SK-N-DZ (cell line): Measurements from ENCODE around the gene CCDC88C.
A peak's percentile ranks its signal among the peaks of the same experiment; 100 is the strongest.
"Not testable (repeated sequence)": the region's sequence is repeated elsewhere in the genome, so short reads cannot be mapped to it uniquely, and the experiment has no call there.

ENCODE experiments used
- DNase-seq: peaks from one replicate; pipeline ENCODE4 v3.0.0-alpha.2; 2015; ENCODE audit warnings: low spot score

Gene CCDC88C

GRCh38 chr14:91269076-91269991 lies 148.3 kb downstream of the CCDC88C start:
- DNase-seq, result no peak

DNA sequence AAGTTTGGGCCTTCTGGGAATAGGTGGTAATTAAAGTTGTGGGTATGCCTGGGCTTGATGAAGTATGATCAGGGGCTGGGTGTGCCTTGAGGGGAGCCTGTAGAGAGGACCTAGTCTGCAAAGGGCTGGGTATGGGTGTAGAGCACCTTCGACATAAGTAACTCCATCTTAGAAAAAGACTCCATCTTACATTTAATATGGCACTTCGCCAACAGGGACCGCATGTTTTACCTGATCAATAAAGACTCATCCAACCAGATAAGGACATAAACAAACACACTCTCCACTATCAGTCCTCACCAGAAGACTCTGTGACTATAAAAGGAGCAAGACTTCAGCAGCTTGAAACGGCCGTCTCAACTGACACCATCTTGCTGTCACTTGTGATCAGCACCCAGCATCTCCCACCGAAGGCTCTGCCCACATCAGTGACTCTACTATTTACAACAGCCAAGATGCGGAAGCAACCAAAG lies 149.6 kb downstream of the CCDC88C start:
- DNase-seq, result no peak

GRCh38 chr14:91266276-91266675 lies 151.3 kb downstream of the CCDC88C start:
- DNase-seq, result not testable (repeated sequence)

DNA sequence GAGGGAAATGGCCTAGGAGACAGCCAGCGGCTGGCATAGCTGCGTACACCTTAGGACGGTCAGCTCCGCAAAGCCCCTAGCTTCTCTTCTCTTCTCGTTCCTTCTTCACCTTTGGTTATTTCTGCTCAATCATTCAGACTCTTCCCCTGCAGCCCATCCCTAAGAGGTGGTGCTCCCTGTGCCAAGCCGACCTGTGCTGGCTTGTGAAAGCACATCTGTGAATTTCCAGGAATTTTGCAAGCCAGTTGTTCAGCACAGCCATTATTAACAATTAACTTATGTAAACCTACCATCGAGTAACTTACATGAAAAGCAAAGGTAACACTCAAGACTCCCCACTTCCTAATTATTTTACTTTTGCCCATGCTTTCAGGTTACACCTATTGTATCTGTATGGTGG lies 152.2 kb downstream of the CCDC88C start:
- no peak for DNase-seq

DNA sequence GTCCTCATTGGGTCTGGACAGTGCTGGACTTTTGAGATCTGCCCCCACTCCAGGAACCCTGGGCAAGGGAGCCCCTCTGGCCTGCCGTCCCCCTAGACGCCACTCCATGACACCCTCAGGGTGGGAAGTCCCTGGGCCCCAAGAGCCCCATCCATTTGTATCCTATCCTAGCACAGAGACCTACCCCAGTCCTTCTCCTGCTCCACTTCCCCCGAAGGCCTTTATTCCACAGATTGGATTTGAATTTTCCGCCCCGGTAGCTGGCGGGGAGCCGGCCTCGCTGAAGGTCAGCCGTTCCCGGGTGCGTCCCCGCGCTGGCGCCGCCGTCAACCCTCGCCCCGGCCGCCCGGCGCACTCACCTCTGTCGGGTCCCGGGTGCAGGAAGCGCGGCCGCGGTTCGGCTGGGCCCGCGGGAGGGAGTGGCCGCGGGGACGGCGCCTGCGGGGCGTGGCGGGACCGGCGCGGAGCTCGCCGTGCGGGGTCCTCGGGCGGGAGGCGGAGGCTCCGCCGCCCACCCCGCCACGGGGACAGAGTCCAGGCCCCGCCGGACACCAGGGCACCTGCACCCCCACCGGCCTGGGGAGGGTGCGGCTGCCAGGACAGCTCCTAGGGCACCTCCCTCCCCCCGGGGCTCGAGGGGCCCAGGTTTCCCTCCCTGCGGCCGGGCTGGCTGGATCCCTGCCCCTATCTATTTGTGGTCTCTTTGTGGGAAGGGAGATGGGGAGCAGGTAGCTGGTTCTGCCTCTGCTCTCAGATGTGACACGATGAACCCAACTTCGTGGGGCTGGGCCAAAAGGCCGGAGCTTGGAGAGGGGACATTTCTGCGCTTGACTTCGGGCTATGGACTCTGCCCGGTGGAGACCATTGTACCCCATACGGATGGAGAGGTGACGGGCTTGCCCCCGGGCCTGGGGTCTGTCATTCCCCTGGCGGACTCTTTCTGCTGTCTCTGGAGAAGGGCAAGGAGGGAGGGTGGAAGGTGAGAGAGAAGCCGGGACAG lies 153.2 kb downstream of the CCDC88C start:
- no peak for DNase-seq

GRCh38 chr14:91263329-91263728 lies 154.3 kb downstream of the CCDC88C start:
- no peak for DNase-seq

DNA sequence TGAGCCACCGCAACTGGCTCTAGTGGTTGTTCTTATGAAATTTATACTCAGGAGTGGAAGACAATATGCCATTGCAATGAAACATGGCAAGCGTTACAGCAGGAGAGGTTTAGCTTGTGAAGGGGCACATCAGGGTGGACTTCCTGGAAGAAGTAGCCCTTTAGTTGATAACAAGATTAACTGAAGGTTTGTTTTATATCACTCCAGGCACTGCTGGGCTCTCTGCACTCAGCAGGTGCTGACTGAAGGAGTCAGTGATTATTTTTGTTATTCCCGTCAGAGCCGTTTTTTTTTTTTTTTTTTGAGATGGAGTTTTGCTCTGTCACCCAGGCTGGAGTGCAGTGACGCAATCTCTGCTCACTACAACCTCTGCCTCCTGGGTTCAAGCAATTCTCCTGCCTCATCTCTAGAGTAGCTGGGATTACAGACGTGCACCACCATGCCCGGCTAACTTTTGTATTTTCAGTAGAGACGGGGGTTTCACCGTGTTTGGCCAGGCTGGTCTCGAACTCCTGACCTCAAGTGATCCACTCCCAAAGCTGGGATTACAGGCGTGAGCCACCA lies 155.6 kb downstream of the CCDC88C start:
- no peak for DNase-seq

DNA sequence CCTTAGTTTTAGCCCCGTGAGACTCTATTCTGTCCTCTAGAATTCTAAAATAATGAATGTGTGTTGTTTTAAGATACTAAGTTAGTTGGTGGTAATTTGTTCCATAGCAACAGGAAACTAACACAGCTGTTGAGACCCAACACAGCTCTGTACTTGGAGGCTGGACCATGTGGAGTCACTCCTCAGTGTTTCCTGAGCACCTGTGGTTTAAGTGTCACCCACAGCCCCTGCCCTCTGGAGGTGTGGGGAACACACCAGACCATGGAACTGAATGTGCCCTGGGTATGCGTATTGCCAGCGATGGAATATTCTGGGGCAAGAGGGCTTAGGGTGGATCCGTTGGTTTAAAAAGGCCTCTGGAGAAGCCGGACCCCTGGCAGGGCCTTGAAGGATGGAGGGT lies 156.5 kb downstream of the CCDC88C start:
- DNase-seq, result no peak

DNA sequence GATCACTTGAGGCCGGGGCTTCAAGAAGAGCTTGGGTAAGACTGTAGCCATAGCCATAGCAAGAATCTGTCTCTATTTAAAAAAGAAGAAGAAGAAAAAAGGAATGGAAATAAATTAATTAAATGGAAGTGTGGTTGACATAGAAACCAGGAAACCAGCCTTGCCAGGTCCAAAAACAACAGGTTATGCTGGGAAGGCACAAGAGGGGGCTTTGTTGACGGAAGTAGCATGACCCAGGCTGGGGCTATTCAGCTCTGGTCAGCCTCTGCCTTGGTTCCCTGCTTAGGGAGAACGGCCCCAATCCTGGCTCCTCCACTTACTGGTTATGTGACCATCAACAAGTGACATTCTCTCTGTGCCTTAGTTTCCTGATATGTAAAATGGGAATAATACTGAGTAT lies 158.7 kb downstream of the CCDC88C start:
- DNase-seq, result no peak

DNA sequence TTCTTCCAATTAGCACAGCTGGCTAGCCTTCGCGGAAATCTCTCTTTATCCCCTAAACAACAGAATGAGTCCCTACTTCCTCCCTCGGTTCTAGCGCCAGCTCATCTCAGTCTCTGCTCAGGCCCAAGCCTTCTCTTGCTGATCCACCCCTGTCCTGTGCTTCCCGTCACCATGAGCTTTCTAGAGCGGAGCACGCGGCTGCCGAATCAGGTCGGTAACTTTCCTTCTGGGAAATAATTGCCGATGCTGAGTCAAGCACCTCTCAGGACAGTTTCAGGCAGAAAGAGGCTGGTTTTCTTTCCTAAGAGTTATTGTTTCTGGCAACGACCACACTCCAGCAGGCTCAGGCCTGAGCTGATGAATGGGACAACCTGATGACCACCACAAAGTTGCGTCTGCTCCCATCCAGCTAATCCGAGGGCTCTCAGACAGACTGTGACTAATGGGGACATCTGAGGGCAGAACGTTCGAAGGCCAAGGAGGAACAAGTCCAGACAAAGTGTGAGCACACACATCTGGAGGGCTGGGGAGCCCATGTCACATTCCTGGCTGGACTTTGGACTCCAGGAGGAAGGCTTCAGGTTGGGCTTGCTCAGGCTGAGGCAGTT lies 159.5 kb downstream of the CCDC88C start:
- no peak for DNase-seq

GRCh38 chr14:91257328-91258010 lies 160.2 kb downstream of the CCDC88C start:
- DNase-seq, result peak; percentile 56

DNA sequence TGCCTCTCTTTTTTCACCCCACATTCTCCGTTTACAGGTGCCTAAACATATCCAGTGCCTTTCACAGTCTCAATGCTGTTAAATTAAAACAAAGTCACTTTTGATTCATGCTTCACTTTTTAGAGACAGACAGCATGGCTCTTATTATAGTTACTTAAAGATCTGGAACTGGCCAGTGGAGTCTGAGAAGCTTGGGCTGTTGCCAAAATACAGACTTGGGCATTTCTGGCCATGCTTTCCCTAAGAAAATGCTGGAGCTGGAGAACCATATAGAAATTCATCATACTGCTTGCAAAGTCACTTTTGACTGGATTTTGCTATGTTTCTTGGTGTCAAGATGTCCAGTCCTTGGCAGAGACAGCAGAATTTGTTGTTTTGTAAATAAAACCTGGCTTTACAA lies 161.0 kb downstream of the CCDC88C start:
- DNase-seq, result no peak

GRCh38 chr14:91255026-91255695 lies 162.5 kb downstream of the CCDC88C start:
- DNase-seq, result no peak

DNA sequence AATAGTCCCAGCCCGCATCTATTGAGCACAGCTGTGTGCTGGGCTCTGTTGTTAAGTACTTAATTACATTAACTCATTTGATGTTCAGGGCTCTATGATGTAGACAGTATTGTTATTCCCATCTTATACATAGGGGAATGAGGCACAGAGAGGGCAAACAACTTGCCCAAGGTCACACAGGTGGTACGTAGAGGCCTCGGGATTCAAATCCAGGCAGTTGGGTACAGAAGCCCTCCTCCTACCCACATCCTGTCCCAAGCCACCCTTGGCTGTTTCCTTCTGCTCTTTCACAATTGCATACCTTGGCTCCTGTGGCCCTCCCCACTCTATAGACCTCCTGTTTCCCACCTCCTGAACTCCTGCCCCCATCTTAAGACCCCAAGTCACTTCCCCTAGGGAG lies 163.2 kb downstream of the CCDC88C start:
- no peak for DNase-seq

- no peak for DNase-seq
Observed at GRCh38 chr14:91253795-91254323, 163.8 kb downstream of the CCDC88C start.

- no peak for DNase-seq
Observed at GRCh38 chr14:91252871-91253794, 164.5 kb downstream of the CCDC88C start.

DNA sequence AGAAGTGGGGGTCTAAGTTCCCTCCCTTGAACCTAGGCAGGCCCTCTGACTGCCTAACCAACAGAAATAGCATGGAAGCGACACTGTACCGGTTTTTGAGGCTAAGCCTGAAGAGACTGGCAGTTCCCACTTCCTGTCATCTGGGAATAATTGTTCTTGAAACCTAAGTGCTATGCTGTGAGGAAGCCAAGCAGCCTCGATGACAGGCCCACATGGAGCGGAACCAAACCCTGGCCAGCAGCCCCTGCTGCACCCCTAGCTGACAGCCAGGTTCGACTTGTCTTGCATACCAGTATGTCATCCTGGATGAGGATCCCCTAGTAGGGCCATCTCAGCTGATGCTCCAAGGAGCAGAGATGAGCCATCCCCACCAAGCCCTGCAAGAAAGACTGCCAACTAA lies 166.7 kb downstream of the CCDC88C start:
- no peak for DNase-seq

DNA sequence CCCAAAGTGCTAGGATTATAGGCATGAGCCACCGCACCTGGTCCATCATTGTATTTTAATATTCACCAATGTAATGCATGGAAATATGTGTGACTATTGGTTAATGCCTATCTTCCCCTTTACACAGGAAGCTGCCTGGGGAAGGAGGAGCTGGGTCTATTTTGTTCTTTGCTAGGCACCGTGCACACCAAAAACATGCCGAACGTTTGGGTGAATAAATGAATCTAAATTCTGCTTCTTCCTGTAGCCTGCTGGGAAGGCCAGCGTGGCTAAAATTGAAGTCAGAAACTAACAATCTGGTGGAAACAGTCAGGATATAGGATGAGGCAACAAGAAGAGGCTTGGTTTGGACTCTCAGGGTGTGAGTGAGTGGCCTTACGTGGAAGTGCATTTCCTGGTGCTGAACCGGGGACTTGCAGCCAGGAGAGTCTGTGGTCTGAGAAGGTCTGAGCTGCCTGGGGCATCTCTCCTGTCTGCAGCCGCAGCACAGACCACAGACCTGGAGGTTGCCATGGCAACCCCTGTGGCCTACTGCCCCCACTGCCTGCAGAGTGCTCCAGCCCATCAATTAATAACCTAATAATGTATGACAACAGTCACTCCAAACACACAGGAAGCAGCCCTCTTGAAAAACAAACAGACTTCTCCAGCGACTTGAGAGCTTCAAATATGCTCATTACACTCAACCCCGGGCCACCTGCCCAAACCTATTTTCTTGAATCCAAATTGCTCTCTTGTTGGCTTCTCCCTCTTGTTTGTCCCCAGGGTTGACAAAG lies 167.6 kb downstream of the CCDC88C start:
- DNase-seq, result peak; percentile 53
